Measurements from ENCODE around the gene CLCN4.

DNA sequence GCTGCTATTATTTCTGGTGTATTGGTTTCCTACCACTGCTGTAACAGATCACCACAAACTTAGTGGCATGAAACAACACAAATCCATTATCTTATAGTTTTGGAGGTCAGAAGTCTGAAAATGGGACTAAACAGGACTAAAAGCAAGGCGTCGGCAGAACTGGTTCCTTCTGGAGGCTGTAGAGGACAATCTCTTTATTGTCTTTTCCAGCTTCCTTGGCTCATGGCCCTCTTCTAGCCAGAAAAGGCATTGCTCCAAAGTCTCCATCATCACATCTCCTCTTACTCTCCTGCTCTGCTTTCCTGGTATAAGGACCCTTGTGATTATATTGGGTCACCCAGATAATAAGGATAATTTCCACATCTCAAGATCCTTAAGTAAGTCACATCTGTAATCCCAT lies 121.9 kb downstream of the CLCN4 start:
- TF ChIP-seq ZNF561 (tag by site-specific recombination; IDR thresholded peaks at IDR 0.05; ENCODE audit: borderline replicate concordance) = no peak
- TF ChIP-seq ZNF37A (tag by site-specific recombination; IDR thresholded peaks at IDR 0.05) = no peak
- TF ChIP-seq, protein P1, sequence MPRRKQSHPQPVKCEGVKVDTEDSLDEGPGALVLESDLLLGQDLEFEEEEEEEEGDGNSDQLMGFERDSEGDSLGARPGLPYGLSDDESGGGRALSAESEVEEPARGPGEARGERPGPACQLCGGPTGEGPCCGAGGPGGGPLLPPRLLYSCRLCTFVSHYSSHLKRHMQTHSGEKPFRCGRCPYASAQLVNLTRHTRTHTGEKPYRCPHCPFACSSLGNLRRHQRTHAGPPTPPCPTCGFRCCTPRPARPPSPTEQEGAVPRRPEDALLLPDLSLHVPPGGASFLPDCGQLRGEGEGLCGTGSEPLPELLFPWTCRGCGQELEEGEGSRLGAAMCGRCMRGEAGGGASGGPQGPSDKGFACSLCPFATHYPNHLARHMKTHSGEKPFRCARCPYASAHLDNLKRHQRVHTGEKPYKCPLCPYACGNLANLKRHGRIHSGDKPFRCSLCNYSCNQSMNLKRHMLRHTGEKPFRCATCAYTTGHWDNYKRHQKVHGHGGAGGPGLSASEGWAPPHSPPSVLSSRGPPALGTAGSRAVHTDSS (tag by site-specific recombination; IDR thresholded peaks at IDR 0.05) = no peak
- no peak for TF ChIP-seq ZNF239 (tag by site-specific recombination; IDR thresholded peaks at IDR 0.05)
- TF ChIP-seq, protein P2, sequence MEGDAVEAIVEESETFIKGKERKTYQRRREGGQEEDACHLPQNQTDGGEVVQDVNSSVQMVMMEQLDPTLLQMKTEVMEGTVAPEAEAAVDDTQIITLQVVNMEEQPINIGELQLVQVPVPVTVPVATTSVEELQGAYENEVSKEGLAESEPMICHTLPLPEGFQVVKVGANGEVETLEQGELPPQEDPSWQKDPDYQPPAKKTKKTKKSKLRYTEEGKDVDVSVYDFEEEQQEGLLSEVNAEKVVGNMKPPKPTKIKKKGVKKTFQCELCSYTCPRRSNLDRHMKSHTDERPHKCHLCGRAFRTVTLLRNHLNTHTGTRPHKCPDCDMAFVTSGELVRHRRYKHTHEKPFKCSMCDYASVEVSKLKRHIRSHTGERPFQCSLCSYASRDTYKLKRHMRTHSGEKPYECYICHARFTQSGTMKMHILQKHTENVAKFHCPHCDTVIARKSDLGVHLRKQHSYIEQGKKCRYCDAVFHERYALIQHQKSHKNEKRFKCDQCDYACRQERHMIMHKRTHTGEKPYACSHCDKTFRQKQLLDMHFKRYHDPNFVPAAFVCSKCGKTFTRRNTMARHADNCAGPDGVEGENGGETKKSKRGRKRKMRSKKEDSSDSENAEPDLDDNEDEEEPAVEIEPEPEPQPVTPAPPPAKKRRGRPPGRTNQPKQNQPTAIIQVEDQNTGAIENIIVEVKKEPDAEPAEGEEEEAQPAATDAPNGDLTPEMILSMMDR (tag by site-specific recombination; IDR thresholded peaks at IDR 0.05) = no peak
- no peak for TF ChIP-seq RBAK (tag by site-specific recombination; IDR thresholded peaks at IDR 0.05)
- no peak for TF ChIP-seq TRIM28 (IDR thresholded peaks at IDR 0.05; ENCODE audit: borderline replicate concordance, low read length)
- no peak for TF ChIP-seq ZNF560 (tag by site-specific recombination; IDR thresholded peaks at IDR 0.05; ENCODE audit: borderline replicate concordance)
- TF ChIP-seq, protein P3, sequence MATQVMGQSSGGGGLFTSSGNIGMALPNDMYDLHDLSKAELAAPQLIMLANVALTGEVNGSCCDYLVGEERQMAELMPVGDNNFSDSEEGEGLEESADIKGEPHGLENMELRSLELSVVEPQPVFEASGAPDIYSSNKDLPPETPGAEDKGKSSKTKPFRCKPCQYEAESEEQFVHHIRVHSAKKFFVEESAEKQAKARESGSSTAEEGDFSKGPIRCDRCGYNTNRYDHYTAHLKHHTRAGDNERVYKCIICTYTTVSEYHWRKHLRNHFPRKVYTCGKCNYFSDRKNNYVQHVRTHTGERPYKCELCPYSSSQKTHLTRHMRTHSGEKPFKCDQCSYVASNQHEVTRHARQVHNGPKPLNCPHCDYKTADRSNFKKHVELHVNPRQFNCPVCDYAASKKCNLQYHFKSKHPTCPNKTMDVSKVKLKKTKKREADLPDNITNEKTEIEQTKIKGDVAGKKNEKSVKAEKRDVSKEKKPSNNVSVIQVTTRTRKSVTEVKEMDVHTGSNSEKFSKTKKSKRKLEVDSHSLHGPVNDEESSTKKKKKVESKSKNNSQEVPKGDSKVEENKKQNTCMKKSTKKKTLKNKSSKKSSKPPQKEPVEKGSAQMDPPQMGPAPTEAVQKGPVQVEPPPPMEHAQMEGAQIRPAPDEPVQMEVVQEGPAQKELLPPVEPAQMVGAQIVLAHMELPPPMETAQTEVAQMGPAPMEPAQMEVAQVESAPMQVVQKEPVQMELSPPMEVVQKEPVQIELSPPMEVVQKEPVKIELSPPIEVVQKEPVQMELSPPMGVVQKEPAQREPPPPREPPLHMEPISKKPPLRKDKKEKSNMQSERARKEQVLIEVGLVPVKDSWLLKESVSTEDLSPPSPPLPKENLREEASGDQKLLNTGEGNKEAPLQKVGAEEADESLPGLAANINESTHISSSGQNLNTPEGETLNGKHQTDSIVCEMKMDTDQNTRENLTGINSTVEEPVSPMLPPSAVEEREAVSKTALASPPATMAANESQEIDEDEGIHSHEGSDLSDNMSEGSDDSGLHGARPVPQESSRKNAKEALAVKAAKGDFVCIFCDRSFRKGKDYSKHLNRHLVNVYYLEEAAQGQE (tag by site-specific recombination; IDR thresholded peaks at IDR 0.05) = no peak
- TF ChIP-seq SP3 (tag by site-specific recombination; IDR thresholded peaks at IDR 0.05) = no peak
- TF ChIP-seq ZNF341 (tag by site-specific recombination; IDR thresholded peaks at IDR 0.05; ENCODE audit: low read depth) = no peak
- TF ChIP-seq BCL11A (tag by site-specific recombination; IDR thresholded peaks at IDR 0.05; ENCODE audit: low read depth) = no peak
- no peak for TF ChIP-seq ZFP3 (tag by site-specific recombination; IDR thresholded peaks at IDR 0.05; ENCODE audit: low read depth)
- TF ChIP-seq ZSCAN23 (tag by site-specific recombination; IDR thresholded peaks at IDR 0.05) = no peak

Measured in HEK293 (cell line).